Measurements from ENCODE around the gene ITGA6.

The ITGA6 gene

DNA sequence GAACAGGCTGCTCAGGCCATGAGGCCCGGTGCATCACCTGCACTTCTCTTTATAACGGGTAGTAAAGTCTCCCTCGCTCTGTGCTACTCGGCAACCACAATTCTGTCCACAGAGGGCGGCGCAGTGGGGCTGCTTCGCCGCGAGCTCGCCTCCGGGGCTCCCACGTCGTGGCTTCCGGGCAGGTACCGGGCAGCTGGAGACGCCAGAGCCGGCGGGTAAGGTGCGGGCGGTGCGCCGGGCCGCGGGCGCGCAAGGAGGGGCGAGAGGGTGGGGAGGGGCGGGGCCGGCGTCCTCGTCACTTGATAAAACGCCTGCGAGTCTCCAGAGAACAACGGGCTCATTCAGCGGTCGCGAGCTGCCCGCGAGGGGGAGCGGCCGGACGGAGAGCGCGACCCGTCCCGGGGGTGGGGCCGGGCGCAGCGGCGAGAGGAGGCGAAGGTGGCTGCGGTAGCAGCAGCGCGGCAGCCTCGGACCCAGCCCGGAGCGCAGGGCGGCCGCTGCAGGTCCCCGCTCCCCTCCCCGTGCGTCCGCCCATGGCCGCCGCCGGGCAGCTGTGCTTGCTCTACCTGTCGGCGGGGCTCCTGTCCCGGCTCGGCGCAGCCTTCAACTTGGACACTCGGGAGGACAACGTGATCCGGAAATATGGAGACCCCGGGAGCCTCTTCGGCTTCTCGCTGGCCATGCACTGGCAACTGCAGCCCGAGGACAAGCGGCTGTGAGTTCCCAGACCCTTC is at the start of gene ITGA6:
TSS of gene ITGA6 (plus strand) at position 331 of the 734 bp plus-strand sequence.
- DNase-seq (ENCODE audit: low read depth in 2 of 3, low spot score in 2 of 3), result peak; percentile 40 to 59 (median 44)

DNA sequence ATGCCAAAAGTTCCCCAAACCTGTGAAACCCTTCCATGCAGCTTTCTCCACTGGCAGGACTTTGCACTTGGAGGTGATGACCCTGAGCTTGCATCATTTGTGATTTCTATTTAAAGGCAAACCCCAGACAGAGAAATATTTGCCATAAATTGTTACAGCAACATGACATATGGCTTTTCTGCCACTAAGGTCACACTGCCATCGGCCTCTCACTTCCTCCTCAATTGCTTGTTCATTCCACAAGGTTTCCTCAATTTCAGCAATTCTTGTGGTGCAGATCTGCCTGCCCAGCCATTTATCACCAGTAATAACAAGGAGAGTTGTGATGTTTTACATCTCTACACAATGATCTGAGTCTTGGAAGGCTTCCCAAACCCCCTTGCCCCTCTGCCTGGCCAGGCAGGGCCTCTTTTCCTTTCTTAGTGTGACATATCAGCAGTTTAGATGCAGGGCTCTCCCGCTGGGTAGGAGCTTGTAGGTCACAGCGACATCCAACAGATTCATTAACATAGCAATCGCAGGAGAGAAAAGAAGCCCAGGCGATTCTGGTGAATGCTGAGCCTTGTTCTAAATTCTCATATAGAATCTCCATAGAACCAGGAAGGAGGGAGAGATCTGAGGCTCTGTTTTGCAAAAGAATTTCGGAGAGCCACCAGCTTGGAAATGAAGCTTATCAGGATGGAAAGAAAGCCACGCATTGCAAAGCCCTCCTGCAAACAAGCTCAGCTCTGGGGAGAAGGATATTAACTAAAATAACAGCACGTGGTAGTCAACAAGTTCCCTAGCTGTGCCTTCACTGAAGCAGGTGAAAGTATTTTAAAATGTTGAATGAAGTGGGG is 46.7 kb upstream of the ITGA6 start:
- no peak for DNase-seq (ENCODE audit: low read depth in 2 of 3, low spot score in 2 of 3)

DNA sequence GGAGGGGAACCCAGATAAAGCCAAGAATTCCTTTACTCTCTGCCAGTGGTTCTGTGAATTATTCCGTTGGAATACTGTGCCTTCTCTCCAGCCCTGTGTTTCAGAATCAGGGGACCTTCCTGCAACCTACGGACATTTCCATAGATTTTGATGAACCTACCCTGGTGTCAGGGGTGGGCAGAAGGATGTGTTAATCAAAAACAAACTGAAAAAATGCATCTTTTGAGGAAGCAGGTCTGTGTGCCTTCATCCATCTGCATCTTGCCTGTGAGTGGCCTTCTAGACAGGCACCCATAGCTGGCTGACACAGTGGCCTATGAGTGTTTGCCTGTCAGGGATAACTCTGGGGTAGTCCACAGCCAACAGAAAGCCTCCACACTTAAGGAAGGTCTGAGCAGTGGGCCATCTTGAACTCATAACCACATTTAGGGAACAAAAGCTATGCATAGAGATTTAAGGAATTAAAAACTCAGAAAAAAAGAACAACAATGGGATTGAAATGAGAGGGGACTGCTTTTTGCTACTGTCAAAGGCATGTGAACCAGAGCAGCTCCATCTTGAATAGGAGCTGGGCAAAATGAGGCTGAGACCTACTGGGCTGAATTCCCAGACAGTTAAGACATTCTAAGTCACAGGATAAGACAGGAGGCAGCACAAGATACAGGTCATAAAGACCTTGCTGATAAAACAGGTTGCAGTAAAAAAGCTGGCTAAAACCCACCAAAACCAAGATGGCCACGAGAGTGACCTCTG is 45.9 kb upstream of the ITGA6 start:
- DNase-seq (ENCODE audit: low read depth in 2 of 3, low spot score in 2 of 3), result no peak

DNA sequence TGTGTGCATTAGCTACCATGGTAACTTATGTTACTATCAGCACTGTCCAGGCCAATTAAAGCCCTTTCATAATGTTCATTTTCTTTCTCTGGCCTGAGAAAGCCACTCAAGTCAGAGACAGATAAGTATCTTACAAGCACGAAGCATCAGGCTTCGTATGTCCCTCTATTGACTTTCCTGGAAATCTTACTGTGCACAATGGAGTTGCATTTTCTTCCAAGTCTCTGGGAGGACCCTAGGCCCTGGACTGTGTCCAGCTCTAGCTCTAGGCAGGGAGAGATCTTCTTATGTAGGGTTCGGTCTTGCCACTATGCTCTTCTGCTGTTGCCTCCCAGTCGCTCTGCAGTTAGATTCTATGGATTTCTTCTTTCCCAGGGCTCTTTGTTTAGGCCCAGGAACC is 40.0 kb upstream of the ITGA6 start:
- no peak for DNase-seq (ENCODE audit: low read depth in 2 of 3, low spot score in 2 of 3)

DNA sequence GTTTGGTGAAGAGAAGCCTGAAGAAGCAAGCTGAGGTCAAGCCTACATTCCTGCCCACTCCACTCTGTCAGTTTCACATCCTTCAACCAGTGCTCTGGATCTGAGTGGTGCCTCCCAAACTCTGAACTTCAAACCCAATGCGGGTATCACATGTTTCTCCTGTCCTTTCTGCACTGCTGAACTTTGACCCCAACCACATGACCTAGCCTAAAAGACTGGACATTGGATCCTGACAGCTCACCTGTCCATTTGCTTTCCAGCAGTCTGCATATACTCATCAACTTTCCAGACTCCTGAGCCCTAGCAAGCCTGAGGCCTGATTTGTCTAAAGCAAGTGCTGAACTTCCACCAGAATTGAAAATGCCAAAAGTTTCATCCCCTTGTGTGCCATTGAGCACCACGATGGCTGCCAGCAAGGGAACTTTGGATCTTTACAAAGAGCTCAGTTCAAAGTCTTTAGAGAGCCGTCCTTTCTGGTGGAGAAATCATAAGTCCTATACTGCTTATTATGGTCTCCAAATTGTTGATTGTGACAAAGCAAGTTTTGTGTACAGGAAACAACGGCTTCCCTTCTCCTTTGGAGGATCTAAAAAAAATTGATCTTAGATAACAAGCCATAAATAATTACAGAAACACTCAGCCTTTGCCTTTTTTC is 37.6 kb upstream of the ITGA6 start:
- no peak for DNase-seq (ENCODE audit: low read depth in 2 of 3, low spot score in 2 of 3)

DNA sequence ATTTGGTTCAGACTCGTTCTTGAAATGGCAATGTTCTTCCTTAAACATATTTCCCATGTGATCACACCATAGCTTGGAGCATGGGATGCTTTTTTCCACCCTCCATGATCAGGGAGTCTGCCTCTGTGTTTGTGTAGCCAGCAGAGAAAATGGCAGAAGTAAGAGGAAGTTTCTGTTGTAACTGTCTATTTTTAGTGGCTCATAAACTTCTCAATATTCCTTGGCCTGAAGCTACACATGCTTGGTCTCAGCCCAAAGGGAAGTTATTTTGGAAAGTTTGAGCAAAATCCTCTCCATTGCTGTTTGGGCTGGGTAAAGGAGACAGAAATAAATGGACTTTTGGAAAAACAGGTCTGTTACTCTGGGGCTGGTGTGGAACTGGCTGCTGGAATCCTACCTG is 33.4 kb upstream of the ITGA6 start:
- DNase-seq (ENCODE audit: low read depth in 2 of 3, low spot score in 2 of 3), result no peak

DNA sequence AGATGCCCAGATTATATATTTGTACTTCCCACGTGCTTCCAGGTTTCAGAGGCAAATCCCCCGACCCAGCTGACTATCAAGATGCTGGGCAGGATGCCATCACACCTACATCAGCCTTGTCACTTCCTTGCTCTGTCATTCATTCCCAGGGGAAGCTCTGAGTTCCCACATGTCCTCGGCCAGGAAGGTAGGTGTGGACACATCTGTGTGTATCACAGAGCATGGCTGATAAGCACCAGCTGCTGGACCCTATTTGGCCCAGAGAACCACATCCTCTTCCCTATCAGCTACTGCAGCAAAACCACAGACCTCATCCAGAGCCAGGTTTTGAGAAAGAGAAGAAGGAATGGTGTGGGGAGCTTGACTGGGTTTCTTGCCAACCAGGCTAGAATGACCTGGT is 31.9 kb upstream of the ITGA6 start:
- DNase-seq (ENCODE audit: low read depth in 2 of 3, low spot score in 2 of 3), result no peak

DNA sequence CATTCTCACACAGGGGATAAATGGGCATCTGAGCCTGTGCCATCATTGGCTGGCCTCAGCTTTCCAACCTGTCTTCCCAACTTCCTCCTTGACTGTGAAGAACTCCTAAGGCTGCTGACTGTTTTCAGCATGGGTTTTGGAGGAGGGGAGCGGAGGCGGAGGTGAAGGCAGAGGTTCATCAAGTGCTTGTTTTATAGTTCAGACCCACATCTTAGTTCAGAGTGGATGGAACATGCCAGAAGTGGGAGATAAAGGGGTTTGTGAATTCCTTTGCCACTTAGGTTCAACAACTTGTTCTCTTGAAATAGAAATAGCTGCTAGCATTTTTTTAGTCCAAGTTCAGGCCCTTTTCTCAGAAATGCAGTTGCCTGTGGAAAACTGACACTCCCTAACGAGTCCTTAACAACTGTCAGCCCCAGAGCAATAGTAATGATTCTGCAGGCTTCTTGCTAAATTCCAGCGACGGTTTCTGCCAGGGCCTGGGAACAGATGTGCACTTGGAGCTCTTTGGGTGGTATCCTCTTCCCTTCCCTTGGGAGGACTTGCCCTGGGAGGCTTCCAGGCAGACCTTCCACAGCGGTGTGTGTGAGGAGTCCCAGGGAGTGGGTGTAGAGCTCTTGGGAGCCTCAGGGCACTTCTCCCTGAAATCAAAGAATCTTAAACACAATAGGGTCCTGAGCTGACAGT is 30.1 kb upstream of the ITGA6 start:
- DNase-seq (ENCODE audit: low read depth in 2 of 3, low spot score in 2 of 3), result no peak

DNA sequence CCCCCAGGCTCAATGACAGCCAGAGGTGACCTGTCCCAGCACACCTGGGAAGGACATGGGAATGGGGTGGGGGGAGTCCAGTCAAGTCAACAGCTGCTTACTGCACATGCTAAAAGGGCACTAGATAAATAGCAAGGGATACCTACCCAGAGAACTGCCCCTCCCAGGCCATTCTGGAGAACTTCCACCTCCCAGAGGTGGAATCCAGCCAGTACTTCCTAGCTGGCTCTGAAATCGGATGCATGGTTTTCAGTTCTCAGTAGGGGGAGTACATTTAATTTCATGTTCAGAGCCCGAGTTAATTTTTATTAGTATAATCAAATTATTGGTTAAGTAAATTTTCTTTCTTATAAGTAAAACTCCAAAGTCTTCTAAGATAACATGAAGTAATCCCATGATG is 28.9 kb upstream of the ITGA6 start:
- no peak for DNase-seq (ENCODE audit: low read depth in 2 of 3, low spot score in 2 of 3)

DNA sequence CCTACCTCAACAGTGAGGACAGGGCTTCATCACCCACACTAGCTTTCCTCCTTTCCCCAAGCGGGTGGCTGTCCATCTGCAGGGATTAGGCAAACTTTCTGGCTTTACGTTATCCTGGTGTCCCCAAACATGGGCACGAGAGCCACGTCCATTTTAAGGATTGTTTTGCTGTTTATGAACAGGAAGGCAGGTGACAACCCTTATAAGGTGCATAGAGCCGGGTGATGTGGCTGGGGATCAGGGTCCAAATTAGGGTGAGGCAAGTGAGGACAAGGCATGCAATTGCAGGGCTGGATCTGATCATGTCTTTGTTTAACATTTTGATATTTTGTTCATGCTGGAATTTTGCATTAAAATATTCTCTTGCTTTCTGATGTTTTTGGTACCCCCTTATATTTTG is 27.6 kb upstream of the ITGA6 start:
- DNase-seq (ENCODE audit: low read depth in 2 of 3, low spot score in 2 of 3), result no peak

DNA sequence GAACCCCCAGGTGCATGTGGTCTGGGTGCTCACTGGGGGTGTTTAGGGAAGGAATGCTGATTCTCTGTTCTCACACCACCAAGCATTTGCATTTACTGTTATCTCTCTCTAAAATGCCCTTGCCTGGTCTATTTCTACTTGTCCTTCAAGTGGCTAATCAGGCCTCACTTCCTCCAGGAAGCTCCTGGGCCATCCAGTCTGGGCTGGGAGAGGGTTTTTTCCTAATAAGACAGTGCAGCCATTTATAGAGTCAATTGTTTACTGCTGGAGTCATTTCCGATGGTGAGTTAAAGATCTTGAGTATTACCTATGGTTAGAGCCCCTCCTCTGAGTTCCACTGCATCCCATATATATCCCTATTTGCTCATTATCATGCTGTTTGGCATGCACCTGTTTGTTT is 25.2 kb upstream of the ITGA6 start:
- DNase-seq (ENCODE audit: low read depth in 2 of 3, low spot score in 2 of 3), result no peak

DNA sequence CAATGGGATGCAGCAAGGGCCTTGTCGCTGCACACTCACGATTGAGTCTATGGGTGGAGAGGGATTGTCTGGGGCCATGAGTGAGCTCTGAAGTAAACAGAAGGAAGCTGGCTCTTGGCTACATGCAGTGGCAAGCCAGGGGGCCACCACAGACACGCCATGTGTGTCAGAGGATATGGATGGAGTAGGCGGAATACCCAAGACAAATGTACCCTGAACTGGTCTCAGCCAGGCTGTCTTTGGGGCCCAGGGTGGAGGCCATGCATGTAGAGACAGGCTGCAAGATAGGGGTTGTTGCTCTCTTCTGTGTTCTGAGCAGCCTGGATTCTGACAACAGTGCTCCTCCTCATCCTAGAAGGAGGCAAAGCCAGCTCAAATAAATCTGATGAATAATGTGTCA is 24.0 kb upstream of the ITGA6 start:
- no peak for DNase-seq (ENCODE audit: low read depth in 2 of 3, low spot score in 2 of 3)

DNA sequence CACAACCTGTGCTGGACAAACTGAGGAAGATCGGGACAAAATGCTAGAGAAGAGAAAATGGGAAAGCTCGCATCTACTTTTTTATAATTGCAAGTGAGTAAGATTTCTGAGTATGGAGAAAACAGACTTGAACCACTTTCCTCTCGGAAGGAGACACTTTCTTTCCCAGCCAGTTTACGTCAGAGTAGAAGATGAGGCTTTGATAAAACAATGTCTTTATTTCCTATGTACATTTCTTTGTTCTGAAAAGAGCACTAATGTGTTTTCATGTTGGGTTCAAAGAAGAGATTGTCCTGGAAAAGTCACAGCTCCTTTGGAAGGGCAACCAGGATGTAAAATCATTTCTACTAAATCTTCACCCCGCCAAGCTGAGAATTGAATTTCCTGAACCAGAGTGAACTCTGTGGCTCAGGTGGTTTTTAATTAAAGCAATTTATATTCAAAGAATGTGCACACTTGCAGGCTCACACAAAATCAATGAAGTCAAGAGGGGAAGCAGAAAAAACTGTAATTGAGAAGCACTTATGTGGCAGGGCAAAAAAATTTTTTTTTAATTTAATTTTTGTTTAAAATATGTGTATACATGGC is 23.4 kb upstream of the ITGA6 start:
- no peak for DNase-seq (ENCODE audit: low read depth in 2 of 3, low spot score in 2 of 3)

DNA sequence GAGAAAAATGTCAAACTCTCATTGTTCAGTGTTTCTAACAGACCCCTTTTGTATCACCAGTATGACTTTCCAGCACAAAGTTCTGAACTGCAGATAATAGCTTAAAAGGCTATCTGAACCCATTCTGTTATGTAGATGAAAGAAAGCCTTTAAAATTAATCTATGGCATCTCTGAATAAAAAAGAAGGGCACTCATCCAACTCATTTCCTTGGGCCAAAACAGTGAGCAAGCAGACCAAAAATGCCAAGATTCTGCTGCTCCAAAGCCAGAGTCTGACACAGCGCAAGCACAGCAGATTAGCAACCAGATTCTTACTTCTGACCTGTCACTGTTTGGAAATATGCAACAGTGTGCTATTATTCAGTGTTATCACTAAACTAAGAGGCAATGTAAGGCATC is 22.6 kb upstream of the ITGA6 start:
- no peak for DNase-seq (ENCODE audit: low read depth in 2 of 3, low spot score in 2 of 3)

DNA sequence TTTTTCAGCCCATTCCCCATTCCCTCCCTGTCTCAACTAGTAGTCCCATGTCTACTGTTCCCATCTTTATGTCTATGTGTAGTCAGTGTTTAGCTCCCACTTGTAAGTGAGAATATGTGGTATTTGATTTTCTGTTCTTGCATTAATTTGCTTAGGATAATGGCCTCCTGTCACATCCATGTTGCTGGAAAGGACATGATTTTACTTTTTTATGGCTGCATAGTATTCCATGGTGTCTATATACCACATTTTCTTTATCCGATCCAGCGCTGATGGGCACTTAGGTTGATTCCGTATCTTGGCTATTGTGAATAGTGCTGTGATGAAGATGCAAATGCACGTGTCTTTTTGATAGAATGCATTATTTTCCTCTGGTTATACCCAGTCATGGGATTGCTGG is 21.7 kb upstream of the ITGA6 start:
- no peak for DNase-seq (ENCODE audit: low read depth in 2 of 3, low spot score in 2 of 3)

DNA sequence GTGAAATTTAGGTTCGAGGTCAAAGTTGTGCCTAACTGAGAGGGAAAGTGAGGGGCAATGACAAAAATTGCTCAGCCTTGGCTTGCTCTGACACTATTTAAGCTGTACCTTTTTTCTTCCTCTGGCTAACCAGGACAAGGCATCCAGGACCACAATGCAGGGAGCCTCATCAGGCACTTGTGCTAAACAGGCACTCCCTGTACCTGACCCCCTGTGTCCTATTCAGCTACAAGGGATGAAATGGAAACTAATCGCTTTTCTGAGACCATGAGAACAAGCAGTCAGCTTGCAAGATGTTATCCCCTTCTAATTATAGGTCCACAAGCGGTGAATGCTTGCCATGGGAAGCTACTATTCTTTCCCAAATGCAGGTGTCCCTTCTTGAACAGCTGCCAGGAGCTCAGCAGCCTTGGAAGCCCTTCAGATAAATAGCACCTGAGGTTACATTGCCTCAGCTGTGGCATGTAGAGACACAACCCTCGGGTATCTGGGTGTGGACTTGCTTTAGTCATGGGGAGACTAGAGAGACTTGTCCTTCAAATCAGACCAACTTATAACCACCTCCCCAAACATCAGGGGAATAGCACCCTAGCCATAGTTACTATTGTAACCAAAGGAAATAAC is 19.1 kb upstream of the ITGA6 start:
- no peak for DNase-seq (ENCODE audit: low read depth in 2 of 3, low spot score in 2 of 3)

DNA sequence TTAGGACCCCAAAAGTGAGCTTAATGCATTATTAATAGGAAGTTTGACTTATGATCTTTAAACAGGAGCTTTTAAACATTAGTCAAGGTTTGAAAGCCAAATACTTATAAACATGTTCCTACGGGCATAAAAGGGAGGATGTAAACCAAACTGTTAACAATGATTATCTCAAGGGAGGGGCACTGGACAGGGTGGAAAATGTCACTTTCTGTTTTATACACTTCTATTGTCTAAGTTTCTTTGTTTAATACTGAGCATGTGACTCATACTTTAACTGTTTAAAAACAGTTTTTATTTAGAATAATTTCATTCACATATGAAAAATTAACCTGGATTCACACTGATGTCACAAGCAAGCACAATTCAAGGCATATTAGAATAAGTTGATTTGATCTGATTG is 18.3 kb upstream of the ITGA6 start:
- no peak for DNase-seq (ENCODE audit: low read depth in 2 of 3, low spot score in 2 of 3)

DNA sequence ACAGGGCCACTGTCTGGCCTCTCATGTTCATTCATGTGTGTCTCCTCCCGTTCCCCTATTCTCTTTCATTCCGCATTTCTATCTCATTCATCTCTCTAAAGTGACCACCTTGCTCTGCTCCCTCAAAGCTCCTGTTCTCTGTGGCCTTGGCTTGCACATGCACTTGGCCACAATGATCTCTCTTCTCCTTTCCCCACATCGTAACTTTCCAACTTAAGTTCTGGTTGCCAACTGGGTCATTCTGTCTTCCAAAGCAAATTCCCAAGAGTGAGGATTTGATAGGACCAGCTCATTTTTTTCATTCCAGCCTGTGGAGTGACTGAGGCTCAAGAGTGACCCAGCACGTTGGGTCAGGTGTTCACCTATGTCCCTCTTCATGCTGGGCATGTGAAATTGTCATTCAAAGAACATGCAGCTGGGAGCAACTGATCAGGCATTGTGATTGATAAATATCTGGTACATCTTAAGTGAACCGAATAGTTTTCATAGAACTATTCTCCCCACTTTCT is 14.3 kb upstream of the ITGA6 start:
- no peak for DNase-seq (ENCODE audit: low read depth in 2 of 3, low spot score in 2 of 3)

DNA sequence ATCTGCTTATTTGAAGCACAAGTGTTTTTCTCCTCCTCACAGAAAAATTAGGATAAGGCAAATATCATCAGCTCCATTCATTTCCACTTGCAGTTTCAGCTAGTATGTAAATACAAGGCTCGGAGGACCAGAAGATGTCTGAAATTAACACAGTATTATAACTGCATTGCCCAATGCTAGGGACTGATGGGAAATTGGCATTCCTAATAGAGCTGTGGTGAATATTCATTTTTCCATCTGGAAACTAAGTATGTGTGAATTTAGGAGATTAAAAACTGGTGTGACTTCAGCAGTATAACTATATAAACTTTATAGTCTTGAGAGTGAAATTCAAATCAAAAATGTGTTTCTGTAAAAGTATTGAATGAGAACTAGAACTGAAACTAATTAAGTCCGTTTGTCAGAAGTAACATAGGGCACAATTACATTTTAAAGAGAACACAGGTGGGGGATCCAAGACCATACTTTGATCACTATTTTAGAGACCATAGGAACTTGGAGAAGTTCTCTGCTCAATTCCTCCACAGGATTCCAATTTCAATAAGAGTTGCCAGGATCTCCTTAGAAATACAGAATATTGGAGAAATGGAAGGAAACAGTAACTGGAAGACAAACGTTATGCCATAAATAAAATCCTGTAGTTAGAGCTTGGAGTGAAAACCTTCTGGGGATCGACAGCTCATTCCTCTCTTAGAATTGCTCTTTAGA is 12.1 kb upstream of the ITGA6 start:
- DNase-seq (ENCODE audit: low read depth in 2 of 3, low spot score in 2 of 3), result no peak
